Keratinocyte (primary cell): ENCODE data around the gene TLL2.

Source experiments
- CTCF ChIP-seq, 3 experiments: IDR thresholded peaks in 1 of 3; conservative IDR thresholded peaks in 1 of 3; optimal IDR thresholded peaks in 1 of 3; 2 replicates in 2 of 3; 3 replicates in 1 of 3; pipeline versions ENCODE3 to v1.5.1; 2011; ENCODE audit warnings: low read length in 3 of 3, mild to moderate bottlenecking in 3 of 3, moderate library complexity in 2 of 3, control low read depth in 1 of 3, inconsistent platforms in 1 of 3; ENCODE audit not compliant: insufficient read depth in 2 of 3; ENCODE audit errors: extremely low read depth in 1 of 3
- EZH2 ChIP-seq: IDR thresholded peaks from one replicate; pipeline ENCODE4 v1.6.1; 2012; ENCODE audit warnings: inconsistent platforms, mild to moderate bottlenecking, low read length, moderate library complexity

- TF ChIP-seq CTCF (optimal IDR thresholded peaks at IDR 0.05 in 1 of 3, IDR thresholded peaks at IDR 0.05 in 1 of 3, conservative IDR thresholded peaks at IDR 0.05 in 1 of 3; ENCODE audit: extremely low read depth in 1 of 3, insufficient read depth in 2 of 3, low read length in 3 of 3), result no peak
- no peak for TF ChIP-seq EZH2
Measured at GRCh38 chr10:96496281-96496925, 17.3 kb downstream of the TLL2 start.
